RWPE1 (cell line): ENCODE data around the gene HOXC13.
A peak's percentile ranks its signal among the peaks of the same experiment; 100 is the strongest.

Source experiments
- CTCF ChIA-PET: fragments of 350-600 bp; sonication (Branson Sonifier 250); formaldehyde crosslinking; extraction: SDS; loops from one replicate; lab custom pipeline; 2021; lab: Yijun Ruan, JAX
- POLR2A ChIA-PET: fragments of 400-600 bp; formaldehyde crosslinking; extraction: SDS; loops from one replicate; lab custom pipeline; 2020; ENCODE audit warnings: antibody characterized with exemption; ENCODE audit not compliant: low non-redundant PET; lab: Yijun Ruan, JAX
- DNase-seq: peaks from one replicate; pipeline ENCODE4 v3.0.0; 2012; ENCODE audit warnings: low spot score
- H3K27ac ChIP-seq: fragments of 450-650 bp; 2 replicates; pipeline ENCODE4 v1.5.1; 2017
- CTCF ChIP-seq: fragments of 450-650 bp; conservative IDR thresholded peaks from 2 replicates; pipeline ENCODE4 v1.5.1; 2017; ENCODE audit warnings: low read depth, mild to moderate bottlenecking

Gene HOXC13

GRCh38 chr12:53971129-53971528, 32.5 kb downstream of the HOXC13 start:
- no peak for DNase-seq
- ChIA-PET CTCF (interaction anchor here (0.5 to 1.5 kb wide), 2 partner anchors 179 to 371 kb away, joined by 3 to 9 read pairs; no protein-coding TSS in a partner anchor), POLR2A (no interaction called here)
- TF ChIP-seq CTCF = no peak
- no peak overlapping the region for H3K27ac ChIP-seq

DNA sequence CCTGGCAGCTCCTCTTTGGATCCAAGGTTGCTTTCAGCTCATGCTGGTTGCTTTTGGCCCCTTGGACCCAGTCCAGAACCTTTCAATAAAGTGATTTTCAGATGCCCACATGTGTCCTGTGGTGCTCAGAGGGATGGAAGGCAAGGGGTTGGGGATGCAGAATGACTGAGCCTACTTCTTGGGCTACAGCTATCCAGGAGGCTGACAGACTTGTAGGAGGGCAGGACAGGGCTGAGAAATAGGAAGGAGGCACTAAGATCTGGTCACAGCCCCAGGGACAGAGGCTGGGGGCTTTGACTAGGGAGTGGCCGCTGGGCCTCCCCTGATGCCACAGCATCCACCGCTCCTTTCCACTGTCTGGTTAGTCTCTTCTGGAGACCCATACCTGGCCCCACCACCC, 33.1 kb downstream of the HOXC13 start:
- ChIA-PET CTCF (interaction anchor here (1.5 kb wide), 1 partner anchor 180 kb away, joined by 3 read pairs; no protein-coding TSS in a partner anchor), POLR2A (no interaction called here)
- TF ChIP-seq CTCF = no peak
- no peak for DNase-seq
- no peak overlapping the region for H3K27ac ChIP-seq

DNA sequence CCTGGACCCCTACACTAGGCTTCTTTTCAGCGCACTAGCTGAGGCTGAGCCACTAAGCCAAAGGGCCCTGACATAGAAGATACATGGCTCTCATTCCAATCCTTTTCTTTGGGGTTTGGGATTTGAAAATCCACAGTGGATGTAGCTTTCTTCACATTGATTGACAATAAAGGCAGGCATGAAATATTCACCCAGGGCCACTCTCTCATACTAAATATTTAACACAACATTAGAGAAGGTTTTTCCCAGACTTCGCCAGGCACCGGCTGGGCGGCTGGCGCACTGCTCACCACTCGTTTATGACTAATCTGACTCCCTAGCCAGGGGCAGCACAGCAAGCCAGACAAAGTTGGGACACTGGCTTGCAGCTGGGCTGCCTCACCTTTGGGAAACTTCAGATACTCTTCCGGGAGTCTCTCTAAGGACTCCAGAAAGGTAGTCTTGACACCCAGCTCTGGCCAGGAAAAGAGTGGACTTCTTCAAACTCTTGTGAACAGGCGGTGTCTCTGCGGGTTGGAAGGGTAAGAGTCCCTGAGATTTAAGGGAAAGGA, 33.6 kb downstream of the HOXC13 start:
- ChIA-PET POLR2A (interaction anchor here (0.6 kb wide), 1 partner anchor 249 kb away, joined by 3 read pairs; no protein-coding TSS in a partner anchor), CTCF (interaction anchor here (0.7 to 1.5 kb wide), 2 partner anchors 180 to 240 kb away, joined by 3 read pairs; no protein-coding TSS in a partner anchor)
- no peak for TF ChIP-seq CTCF
- peak; percentile 51 for DNase-seq
- H3K27ac ChIP-seq = no peak overlapping the region

GRCh38 chr12:53972722-53973235, 34.1 kb downstream of the HOXC13 start, which contains the start of gene HOXC11:
Gene HOXC11, plus strand, starts transcription at chr12:53973126. Its CDS starts 116 bp downstream, at chr12:53973242.
- CTCF ChIA-PET = interaction anchor here (0.7 to 1.5 kb wide), 4 partner anchors 49 to 241 kb away, joined by 3 to 4 read pairs (median 3); no protein-coding TSS in a partner anchor

GRCh38 chr12:53973236-53974042, 34.8 kb downstream of the HOXC13 start:
- DNase-seq = peak; percentile 50
- CTCF ChIA-PET = interaction anchor here (0.7 to 1.2 kb wide), 2 partner anchors 49 to 241 kb away, joined by 3 to 4 read pairs; no protein-coding TSS in a partner anchor
- POLR2A ChIA-PET = interaction anchor here (0.6 kb wide), 2 partner anchors 30 to 33 kb away, joined by 5 to 6 read pairs; no protein-coding TSS in a partner anchor
- no peak for TF ChIP-seq CTCF
- H3K27ac ChIP-seq = no peak overlapping the region

More at GRCh38 chr12:53972722-53973235, 34.1 kb downstream of the HOXC13 start, which contains the start of gene HOXC11:
- no peak for TF ChIP-seq CTCF
- no peak within 1 kb of the TSS for H3K27ac ChIP-seq
- POLR2A ChIA-PET = interaction anchor here (0.6 kb wide), 1 partner anchor 249 kb away, joined by 3 read pairs; no protein-coding TSS in a partner anchor
- DNase-seq = no peak
